SW480 (cell line): Measurements from ENCODE around the gene ZNF213.
"Not testable (repeated sequence)": the region's sequence is repeated elsewhere in the genome, so short reads cannot be mapped to it uniquely, and the experiment has no call there.

Experiments used
- DNase-seq: peaks from one replicate; pipeline ENCODE4 v3.0.0-alpha.2; 2016; ENCODE audit warnings: low spot score

ZNF213 gene

GRCh38 chr16:3129137-3130131 lies 5.4 kb upstream of the ZNF213 start:
- peak; percentile 81 for DNase-seq

GRCh38 chr16:3131755-3132377 lies 3.0 kb upstream of the ZNF213 start:
- DNase-seq = peak; percentile 50

- no peak for DNase-seq
Measured at GRCh38 chr16:3133844-3134243, 985 bp upstream of the ZNF213 start.

GRCh38 chr16:3135126-3135715 lies 392 bp downstream of the ZNF213 start:
- no peak for DNase-seq

- DNase-seq = no peak
Measured at GRCh38 chr16:3137267-3137666, 2.4 kb downstream of the ZNF213 start.

GRCh38 chr16:3138342-3138741 lies 3.5 kb downstream of the ZNF213 start:
- DNase-seq = no peak

GRCh38 chr16:3138823-3139426 lies 4.1 kb downstream of the ZNF213 start:
- DNase-seq = no peak

GRCh38 chr16:3139561-3139960 lies 4.7 kb downstream of the ZNF213 start:
- DNase-seq = not testable (repeated sequence)

- no peak for DNase-seq
Measured at GRCh38 chr16:3140603-3141427, 6.0 kb downstream of the ZNF213 start.

GRCh38 chr16:3141781-3142311 lies 7.0 kb downstream of the ZNF213 start:
- no peak for DNase-seq

- DNase-seq = no peak
Measured at GRCh38 chr16:3142327-3142726, 7.5 kb downstream of the ZNF213 start.

GRCh38 chr16:3142770-3143169 lies 7.9 kb downstream of the ZNF213 start:
- DNase-seq = no peak

- DNase-seq = no peak
Measured at GRCh38 chr16:3143189-3143588, 8.4 kb downstream of the ZNF213 start.

GRCh38 chr16:3143598-3144320 lies 8.9 kb downstream of the ZNF213 start:
- no peak for DNase-seq

GRCh38 chr16:3144321-3144983 lies 9.6 kb downstream of the ZNF213 start:
- DNase-seq = no peak

GRCh38 chr16:3145151-3145550 lies 10.3 kb downstream of the ZNF213 start:
- DNase-seq = no peak

- no peak for DNase-seq
Measured at GRCh38 chr16:3145660-3146059, 10.8 kb downstream of the ZNF213 start.

GRCh38 chr16:3147046-3147756 lies 12.4 kb downstream of the ZNF213 start:
- no peak for DNase-seq

GRCh38 chr16:3147757-3148104 lies 12.9 kb downstream of the ZNF213 start:
- DNase-seq = no peak
